ENCODE results near the gene CTSL.
"Not testable (repeated sequence)": the region's sequence is repeated elsewhere in the genome, so short reads cannot be mapped to it uniquely, and the experiment has no call there.

Gene CTSL

GRCh38 chr9:87742813-87743428, 17.0 kb downstream of the CTSL start:
- no peaks in the 10 kb centered on the region for H3K9me3 ChIP-seq (ENCODE audit: control insufficient read depth, insufficient read depth, low read length)
- H3K36me3 ChIP-seq (ENCODE audit: control insufficient read depth, low read length): no peaks in the 10 kb centered on the region
- no peak overlapping the region for H3K27ac ChIP-seq (ENCODE audit: low read depth, low read length)
- no peak for TF ChIP-seq EZH2phosphoT487 (IDR thresholded peaks at IDR 0.05; ENCODE audit: borderline replicate concordance, low read length)
- TF ChIP-seq, protein P1, sequence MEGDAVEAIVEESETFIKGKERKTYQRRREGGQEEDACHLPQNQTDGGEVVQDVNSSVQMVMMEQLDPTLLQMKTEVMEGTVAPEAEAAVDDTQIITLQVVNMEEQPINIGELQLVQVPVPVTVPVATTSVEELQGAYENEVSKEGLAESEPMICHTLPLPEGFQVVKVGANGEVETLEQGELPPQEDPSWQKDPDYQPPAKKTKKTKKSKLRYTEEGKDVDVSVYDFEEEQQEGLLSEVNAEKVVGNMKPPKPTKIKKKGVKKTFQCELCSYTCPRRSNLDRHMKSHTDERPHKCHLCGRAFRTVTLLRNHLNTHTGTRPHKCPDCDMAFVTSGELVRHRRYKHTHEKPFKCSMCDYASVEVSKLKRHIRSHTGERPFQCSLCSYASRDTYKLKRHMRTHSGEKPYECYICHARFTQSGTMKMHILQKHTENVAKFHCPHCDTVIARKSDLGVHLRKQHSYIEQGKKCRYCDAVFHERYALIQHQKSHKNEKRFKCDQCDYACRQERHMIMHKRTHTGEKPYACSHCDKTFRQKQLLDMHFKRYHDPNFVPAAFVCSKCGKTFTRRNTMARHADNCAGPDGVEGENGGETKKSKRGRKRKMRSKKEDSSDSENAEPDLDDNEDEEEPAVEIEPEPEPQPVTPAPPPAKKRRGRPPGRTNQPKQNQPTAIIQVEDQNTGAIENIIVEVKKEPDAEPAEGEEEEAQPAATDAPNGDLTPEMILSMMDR (IDR thresholded peaks at IDR 0.05; ENCODE audit: low read depth, low read length, poor library complexity, severe bottlenecking): no peak
- no peaks in the 10 kb centered on the region for H3K79me2 ChIP-seq (ENCODE audit: control insufficient read depth, low read length)
- no peaks in the 10 kb centered on the region for H3K27me3 ChIP-seq (ENCODE audit: control insufficient read depth, low read length)
- no peak overlapping the region for H3K4me3 ChIP-seq (ENCODE audit: low read length)
- H3K9me2 ChIP-seq (replicated peaks; ENCODE audit: control insufficient read depth, low read length): no peaks in the 10 kb centered on the region
- no peaks in the 10 kb centered on the region for H3F3A ChIP-seq (ENCODE audit: control insufficient read depth, insufficient read depth)
- H3K4me1 ChIP-seq (ENCODE audit: control insufficient read depth, low read length): no peaks in the 10 kb centered on the region
- H4K20me1 ChIP-seq (ENCODE audit: control insufficient read depth, insufficient read depth, low read depth, low read length): no peaks in the 10 kb centered on the region
- H3K4me2 ChIP-seq (ENCODE audit: low read length): no peak overlapping the region

- H3K36me3 ChIP-seq (ENCODE audit: control insufficient read depth, low read length); H3K27ac ChIP-seq (ENCODE audit: low read depth, low read length); H3K9me2 ChIP-seq (replicated peaks; ENCODE audit: control insufficient read depth, low read length); H3F3A ChIP-seq (ENCODE audit: control insufficient read depth, insufficient read depth); H3K9me3 ChIP-seq (ENCODE audit: control insufficient read depth, insufficient read depth, low read length); H4K20me1 ChIP-seq (ENCODE audit: control insufficient read depth, insufficient read depth, low read depth, low read length); H3K4me2 ChIP-seq (ENCODE audit: low read length); H3K4me1 ChIP-seq (ENCODE audit: control insufficient read depth, low read length); H3K79me2 ChIP-seq (ENCODE audit: control insufficient read depth, low read length); H3K4me3 ChIP-seq (ENCODE audit: low read length); H3K27me3 ChIP-seq (ENCODE audit: control insufficient read depth, low read length): not testable (repeated sequence)
These were observed 18.3 kb downstream of the CTSL start for GRCh38 chr9:87744247-87744646.

DNA sequence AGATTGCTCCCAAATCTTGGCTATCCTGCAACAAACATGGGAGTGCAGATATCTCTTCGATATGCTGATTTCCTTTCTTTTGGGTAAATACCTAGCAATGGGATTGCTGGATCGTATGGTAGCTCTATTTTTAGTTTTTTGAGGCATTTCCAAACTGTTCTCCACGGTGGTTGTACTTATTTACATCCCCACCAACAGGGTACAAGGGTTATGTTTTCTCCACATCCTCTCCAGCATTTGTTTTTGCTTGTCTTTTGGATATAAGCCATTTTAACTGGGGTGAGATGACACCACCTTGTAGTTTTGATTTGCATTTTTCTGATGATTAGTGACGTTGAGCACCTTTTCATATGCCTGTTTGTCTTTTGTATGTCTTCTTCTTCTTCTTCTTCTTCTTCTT, 20.3 kb downstream of the CTSL start:
- Histone ChIP-seq H3K9me3 (ENCODE audit: control insufficient read depth, insufficient read depth, low read length) (no peaks in the 10 kb centered on the region), H3K27me3 (ENCODE audit: control insufficient read depth, low read length) (no peaks in the 10 kb centered on the region), H3K4me2 (ENCODE audit: low read length) (no peak overlapping the region), H4K20me1 (ENCODE audit: control insufficient read depth, insufficient read depth, low read depth, low read length) (no peaks in the 10 kb centered on the region), H3K27ac (ENCODE audit: low read depth, low read length) (no peak overlapping the region), H3K4me1 (ENCODE audit: control insufficient read depth, low read length) (no peaks in the 10 kb centered on the region), H3K9me2 (replicated peaks; ENCODE audit: control insufficient read depth, low read length) (no peaks in the 10 kb centered on the region), H3K4me3 (ENCODE audit: low read length) (no peak overlapping the region), H3F3A (ENCODE audit: control insufficient read depth, insufficient read depth) (no peaks in the 10 kb centered on the region), H3K36me3 (ENCODE audit: control insufficient read depth, low read length) (no peaks in the 10 kb centered on the region), H3K79me2 (ENCODE audit: control insufficient read depth, low read length) (no peaks in the 10 kb centered on the region)
- no peak for TF ChIP-seq EZH2phosphoT487 (IDR thresholded peaks at IDR 0.05; ENCODE audit: borderline replicate concordance, low read length)
- TF ChIP-seq, protein P1 (IDR thresholded peaks at IDR 0.05; ENCODE audit: low read depth, low read length, poor library complexity, severe bottlenecking): no peak

- H3K79me2 ChIP-seq (ENCODE audit: control insufficient read depth, low read length): no peaks in the 10 kb centered on the region
These were observed 23.0 kb downstream of the CTSL start for GRCh38 chr9:87748881-87749280.

More at GRCh38 chr9:87748881-87749280, 23.0 kb downstream of the CTSL start:
- H3K4me3 ChIP-seq (ENCODE audit: low read length): no peak overlapping the region
- no peaks in the 10 kb centered on the region for H3K27me3 ChIP-seq (ENCODE audit: control insufficient read depth, low read length)
- TF ChIP-seq, protein P1 (IDR thresholded peaks at IDR 0.05; ENCODE audit: low read depth, low read length, poor library complexity, severe bottlenecking): no peak
- H3F3A ChIP-seq (ENCODE audit: control insufficient read depth, insufficient read depth): no peaks in the 10 kb centered on the region
- no peak overlapping the region for H3K27ac ChIP-seq (ENCODE audit: low read depth, low read length)
- no peaks in the 10 kb centered on the region for H3K9me2 ChIP-seq (replicated peaks; ENCODE audit: control insufficient read depth, low read length)
- H3K9me3 ChIP-seq (ENCODE audit: control insufficient read depth, insufficient read depth, low read length): no peaks in the 10 kb centered on the region
- H3K4me1 ChIP-seq (ENCODE audit: control insufficient read depth, low read length): no peaks in the 10 kb centered on the region
- no peaks in the 10 kb centered on the region for H3K36me3 ChIP-seq (ENCODE audit: control insufficient read depth, low read length)
- no peaks in the 10 kb centered on the region for H4K20me1 ChIP-seq (ENCODE audit: control insufficient read depth, insufficient read depth, low read depth, low read length)
- no peak overlapping the region for H3K4me2 ChIP-seq (ENCODE audit: low read length)

Data from DOHH2 (cell line).